IMR-90 (cell line): ENCODE data around the gene NAV1. TPM values are rescaled to one million over a fixed set of nuclear protein-coding genes. Genes with fewer than 3 reads are reported as not detected.

ENCODE experiments used
- ATAC-seq: fragments of 200-7000 bp; cut with Tn5 transposase; 2 replicates; pipeline ENCODE4 v1.9.1; 2020; ENCODE audit warnings: low read depth, mild to moderate bottlenecking, moderate library complexity
- BruUV-seq: library from RNA; stranded (reverse); fragments of 400-500 nt; replicated peaks from 2 replicates; lab custom pipeline; 2021; lab: Mats Ljungman, UMichigan
- CTCF ChIA-PET: fragments of 300-600 bp; formaldehyde crosslinking; extraction: SDS; loops from one replicate; lab custom pipeline; 2021; ENCODE audit warnings: antibody characterized with exemption; lab: Yijun Ruan, JAX
- POLR2A ChIA-PET: fragments of 300-600 bp; sonication (Branson Sonifier 250); formaldehyde crosslinking; loops from one replicate; lab custom pipeline; 2022; ENCODE audit warnings: antibody characterized with exemption; ENCODE audit not compliant: unreplicated experiment; lab: Charles Lee
- DNase-seq: peaks from one replicate; pipeline ENCODE4 v3.0.0; 2013
- H2AFZ ChIP-seq: replicated peaks from 2 replicates; pipeline ENCODE3; 2013; ENCODE audit warnings: low read length, mild to moderate bottlenecking; ENCODE audit not compliant: poor library complexity
- H2AK5ac ChIP-seq: 2 replicates; pipeline ENCODE4 v1.6.1; 2013; ENCODE audit warnings: low read depth, low read length, inconsistent platforms
- H2AK9ac ChIP-seq: replicated peaks from 2 replicates; pipeline ENCODE3; 2013; ENCODE audit warnings: mild to moderate bottlenecking, low read depth, low read length, moderate library complexity; ENCODE audit not compliant: poor library complexity
- H2BK120ac ChIP-seq: 2 replicates; pipeline ENCODE4 v1.6.1; 2013; ENCODE audit warnings: low read depth, low read length, inconsistent platforms
- H2BK15ac ChIP-seq: 3 replicates; pipeline ENCODE4 v1.6.1; 2013; ENCODE audit warnings: low read depth, low read length, inconsistent platforms
- H2BK20ac ChIP-seq: 2 replicates; pipeline ENCODE4 v1.6.1; 2013; ENCODE audit warnings: low read depth, mild to moderate bottlenecking, inconsistent platforms, low read length, moderate library complexity
- H2BK5ac ChIP-seq: 2 replicates; pipeline ENCODE4 v1.6.1; 2013; ENCODE audit warnings: mild to moderate bottlenecking, low read depth, low read length, inconsistent platforms; ENCODE audit not compliant: poor library complexity, severe bottlenecking
- H3K14ac ChIP-seq: replicated peaks from 2 replicates; pipeline ENCODE4 v1.6.1; 2013; ENCODE audit warnings: low read depth, low read length, inconsistent platforms
- H3K18ac ChIP-seq: 2 replicates; pipeline ENCODE4 v1.6.1; 2013; ENCODE audit warnings: low read depth, low read length, control low read depth
- H3K23ac ChIP-seq: 2 replicates; pipeline ENCODE4 v1.6.1; 2013; ENCODE audit warnings: low read depth, low read length, inconsistent platforms
- H3K27ac ChIP-seq: 2 replicates; pipeline ENCODE4 v1.5.1; 2013; ENCODE audit warnings: mild to moderate bottlenecking, control low read depth, low read length; ENCODE audit not compliant: insufficient read depth
- H3K27me3 ChIP-seq: 2 replicates; pipeline ENCODE4 v1.6.1; 2013; ENCODE audit warnings: low read length; ENCODE audit not compliant: control insufficient read depth, insufficient read depth
- H3K36me3 ChIP-seq: 2 replicates; pipeline ENCODE4 v1.6.1; 2013; ENCODE audit warnings: low read length, mixed read lengths; ENCODE audit not compliant: control insufficient read depth, insufficient read depth
- H3K4ac ChIP-seq: 2 replicates; pipeline ENCODE4 v1.6.1; 2013; ENCODE audit warnings: low read depth, low read length, inconsistent platforms
- H3K4me1 ChIP-seq: 2 replicates; pipeline ENCODE4 v1.6.1; 2013; ENCODE audit warnings: low read length, mixed read lengths; ENCODE audit not compliant: control insufficient read depth, insufficient read depth
- H3K4me2 ChIP-seq: 2 replicates; pipeline ENCODE4 v1.6.1; 2013; ENCODE audit warnings: low read depth, mild to moderate bottlenecking, control low read depth, low read length, moderate library complexity
- H3K4me3 ChIP-seq: 2 replicates; pipeline ENCODE4 v1.5.1; 2013; ENCODE audit warnings: low read depth, mild to moderate bottlenecking, control low read depth, low read length, moderate library complexity; ENCODE audit not compliant: insufficient read depth
- H3K56ac ChIP-seq: 2 replicates; pipeline ENCODE4 v1.6.1; 2013; ENCODE audit warnings: low read length, inconsistent platforms; ENCODE audit not compliant: insufficient read depth; ENCODE audit errors: extremely low read depth
- H3K79me1 ChIP-seq, 2 experiments: 2 replicates each; pipeline ENCODE4 v1.6.1; 2013; ENCODE audit warnings: low read length in 2 of 2, inconsistent platforms in 1 of 2, low read depth in 1 of 2
- H3K9ac ChIP-seq: 2 replicates; pipeline ENCODE4 v1.6.1; 2013; ENCODE audit warnings: low read depth, low read length, control low read depth
- H3K9me1 ChIP-seq: 2 replicates; pipeline ENCODE4 v1.6.1; 2013; ENCODE audit warnings: low read length, inconsistent platforms; ENCODE audit not compliant: insufficient read depth
- H3K9me3 ChIP-seq: 2 replicates; pipeline ENCODE4 v1.6.1; 2013; ENCODE audit warnings: low read length; ENCODE audit not compliant: control insufficient read depth, insufficient read depth
- H4K20me1 ChIP-seq: 2 replicates; pipeline ENCODE4 v1.6.1; 2013; ENCODE audit warnings: low read length, inconsistent platforms; ENCODE audit not compliant: insufficient read depth
- H4K5ac ChIP-seq: 2 replicates; pipeline ENCODE4 v1.6.1; 2013; ENCODE audit warnings: mild to moderate bottlenecking, low read depth, low read length, control low read depth
- H4K8ac ChIP-seq, 2 experiments: 2 replicates each; pipeline ENCODE4 v1.6.1; 2013; ENCODE audit warnings: low read depth in 2 of 2, low read length in 2 of 2, control low read depth in 1 of 2, inconsistent platforms in 1 of 2
- H4K91ac ChIP-seq: 2 replicates; pipeline ENCODE4 v1.6.1; 2013; ENCODE audit warnings: low read depth, low read length, inconsistent platforms; ENCODE audit not compliant: insufficient read depth
- BHLHE40 ChIP-seq: fragments of 150-350 bp; IDR thresholded peaks from 2 replicates; pipeline ENCODE4 v1.6.1; 2016; ENCODE audit warnings: mild to moderate bottlenecking, low read depth, low read length
- CEBPB ChIP-seq: IDR thresholded peaks from 2 replicates; pipeline ENCODE4 v1.6.1; 2012; ENCODE audit warnings: low read depth, low read length, improper control_type of control experiment
- CTCF ChIP-seq: conservative IDR thresholded peaks from 2 replicates; pipeline ENCODE4 v1.5.1; 2012; ENCODE audit warnings: mild to moderate bottlenecking, low read depth, low read length, improper control_type of control experiment
- ELK1 ChIP-seq: fragments of 150-350 bp; IDR thresholded peaks from 2 replicates; pipeline ENCODE4 v1.6.1; 2016; ENCODE audit warnings: low read depth, mild to moderate bottlenecking, low read length, moderate library complexity, borderline replicate concordance
- MAFK ChIP-seq: IDR thresholded peaks from 2 replicates; pipeline ENCODE4 v1.6.1; 2012; ENCODE audit warnings: low read depth, low read length, improper control_type of control experiment
- MAZ ChIP-seq: IDR thresholded peaks from 2 replicates; pipeline ENCODE4 v1.6.1; 2012; ENCODE audit warnings: low read depth, mild to moderate bottlenecking, low read length, improper control_type of control experiment, moderate library complexity, borderline replicate concordance
- MXI1 ChIP-seq: IDR thresholded peaks from 2 replicates; pipeline ENCODE4 v1.6.1; 2012; ENCODE audit warnings: low read depth, mild to moderate bottlenecking, low read length, moderate library complexity, borderline replicate concordance
- NFE2L2 ChIP-seq: fragments of 150-350 bp; IDR thresholded peaks from 2 replicates; pipeline ENCODE4 v1.6.1; 2016; ENCODE audit warnings: low read depth, mild to moderate bottlenecking, low read length
- POLR2A ChIP-seq: IDR thresholded peaks from 2 replicates; pipeline ENCODE4 v1.6.1; 2012; ENCODE audit warnings: mild to moderate bottlenecking, low read depth, low read length
- RAD21 ChIP-seq: IDR thresholded peaks from 2 replicates; pipeline ENCODE4 v1.6.1; 2012; ENCODE audit warnings: low read length, improper control_type of control experiment
- RCOR1 ChIP-seq: IDR thresholded peaks from 2 replicates; pipeline ENCODE4 v1.6.1; 2012; ENCODE audit warnings: mild to moderate bottlenecking, low read length, improper control_type of control experiment; ENCODE audit not compliant: insufficient replicate concordance
- RFX5 ChIP-seq: IDR thresholded peaks from 2 replicates; pipeline ENCODE4 v1.8.0; 2012; ENCODE audit warnings: low read depth, mild to moderate bottlenecking, low read length, moderate library complexity
- SMC3 ChIP-seq: fragments of 150-350 bp; IDR thresholded peaks from 2 replicates; pipeline ENCODE4 v1.6.1; 2016; ENCODE audit warnings: low read depth, mild to moderate bottlenecking, antibody characterized with exemption, low read length, moderate library complexity
- USF2 ChIP-seq: fragments of 150-350 bp; IDR thresholded peaks from 2 replicates; pipeline ENCODE4 v1.6.1; 2017; ENCODE audit warnings: mild to moderate bottlenecking, antibody characterized with exemption, low read length, low read depth
- WGBS, 2 experiments: methylation state at CpG; one replicate each; pipeline versions ENCODE4 v1.1.5 to v1.1.7; 2013; ENCODE audit warnings: missing lambda C conversion rate in 2 of 2; ENCODE audit not compliant: insufficient read length in 1 of 2; ENCODE audit errors: extremely low coverage in 2 of 2; 5-methylcytosine and 5-hydroxymethylcytosine counted together
- dilution Hi-C: fragments of 300-500 bp; cut with HindIII; formaldehyde crosslinking; loops from one replicate; pipeline ENCODE4 v1.14.3; 2018; ENCODE audit warnings: low sequenced_read_pairs; ENCODE audit not compliant: unreplicated experiment
- in situ Hi-C: fragments of 300-500 bp; cut with MboI; formaldehyde crosslinking; loops from 3 replicates; pipeline ENCODE4 v1.14.3; 2019; ENCODE audit warnings: low sequenced_read_pairs, inconsistent platforms, mixed read lengths
- intact Hi-C: fragments of 100-400 bp; cut with micrococcal nuclease; formaldehyde crosslinking; loops from 2 replicates; pipeline ENCODE4 v1.10.0; 2022
- polyA plus RNA-seq, 3 experiments: library from polyadenylated mRNA; depleted of rRNA; stranded (reverse); fragments of >200 nt; gene quantifications; 2 replicates each; pipeline ENCODE4 v1.2.3, GENCODE V29; 2012; ENCODE audit warnings: low replicate concordance in 1 of 3
- total RNA-seq: library from RNA; depleted of rRNA; stranded (reverse); fragments of >200 nt; gene quantifications from 2 replicates; pipeline ENCODE4 v1.2.3, GENCODE V29; 2012

The NAV1 gene
- total and polyA plus RNA-seq, 2 of the 4 experiments (the other 2 are of a cell fraction): 14.0 to 23.1 TPM

- H3K27me3 ChIP-seq: no peaks in the 10 kb centered on the region
- H2AFZ ChIP-seq: peak overlapping the region; percentile 52
- peak overlapping the region; percentile 62 for H2AK9ac ChIP-seq
- no peak overlapping the region for H3K4me3 ChIP-seq
- in situ Hi-C loops (no loop called here), intact Hi-C loops (no loop called here), dilution Hi-C loops (no loop called here)
- H3K14ac ChIP-seq: peak overlapping the region; percentile 60
- peaks cover 67% of the 10 kb centered on the region for H3K4me1 ChIP-seq
- H3K4me2 ChIP-seq: peak overlapping the region; percentile 30; the same call in 1 of the 2 replicates
- DNase-seq (peak; percentile 79), ATAC-seq (peak; percentile 12)
- H2BK120ac ChIP-seq: peak overlapping the region; percentile 54
- no peak overlapping the region for H4K91ac ChIP-seq
- ChIA-PET POLR2A (no interaction called here), CTCF (no interaction called here)
- H2AK5ac ChIP-seq: peak overlapping the region; percentile 53
- no peaks in the 10 kb centered on the region for H3K9me3 ChIP-seq
- H2BK20ac ChIP-seq: peak overlapping the region; percentile 28; the same call in 1 of the 2 replicates
- H2BK5ac ChIP-seq: peak overlapping the region; percentile 37
- peaks cover 59% of the 10 kb centered on the region for H3K9me1 ChIP-seq
- H4K5ac ChIP-seq: peak overlapping the region; percentile 39
- H3K18ac ChIP-seq: peak overlapping the region; percentile 63
- H3K23ac ChIP-seq: peak overlapping the region; percentile 64
- peak overlapping the region; percentile 75 for H3K27ac ChIP-seq
- no peak overlapping the region; the same call in 2 of the 3 replicates for H2BK15ac ChIP-seq
- H3K36me3 ChIP-seq: peaks cover 64% of the 10 kb centered on the region
- H3K56ac ChIP-seq: no peak overlapping the region
- peak overlapping the region; percentile 24 to 58; a peak in 2 of 4 replicates for H4K8ac ChIP-seq
- peak overlapping the region; percentile 32 for H3K4ac ChIP-seq
- BruUV-seq: no TSS peak
- WGBS, 2 experiments: 15% methylated on average over 6 of the region's 15 CpGs; no CpG with 5 or more reads in 1 of the 2 experiments
- H4K20me1 ChIP-seq: peaks cover 96% of the 10 kb centered on the region
- peaks cover 36 to 95% of the 10 kb centered on the region in 2 experiments for H3K79me1 ChIP-seq
- peak overlapping the region; percentile 10; the same call in 1 of the 2 replicates for H3K9ac ChIP-seq
- no peak for TF ChIP-seq ELK1
- TF ChIP-seq CTCF: no peak
- TF ChIP-seq MXI1: no peak
- TF ChIP-seq CEBPB: peak; percentile 72
- TF ChIP-seq RAD21: no peak
- peak; percentile 16; the same call in 1 of the 2 replicates for TF ChIP-seq MAZ
- no peak for TF ChIP-seq USF2
- TF ChIP-seq RCOR1: no peak
- no peak for TF ChIP-seq BHLHE40
- TF ChIP-seq NFE2L2: no peak
- TF ChIP-seq POLR2A: no peak
- no peak for TF ChIP-seq RFX5
- no peak for TF ChIP-seq MAFK
- TF ChIP-seq SMC3: no peak
Observed at GRCh38 chr1:201493757-201494617, 44.9 kb upstream of the NAV1 start.
